H9 (cell line): ENCODE data around the gene PAFAH1B1. TPM values are rescaled to one million over a fixed set of nuclear protein-coding genes. Genes with fewer than 3 reads are reported as not detected.
A peak's percentile ranks its signal among the peaks of the same experiment; 100 is the strongest.

ENCODE experiments used
- DNase-seq: peaks from one replicate; pipeline ENCODE4 v3.0.0-alpha.2; 2017
- H2AFZ ChIP-seq: one replicate; pipeline ENCODE4 v1.6.1; 2013; ENCODE audit warnings: mild to moderate bottlenecking, low read length, control low read depth, moderate library complexity
- H2AK5ac ChIP-seq: 2 replicates; pipeline ENCODE4 v1.6.1; 2013; ENCODE audit warnings: low read length, control low read depth, mixed read lengths; ENCODE audit not compliant: insufficient read length
- H2BK120ac ChIP-seq: one replicate; pipeline ENCODE4 v1.6.1; 2013; ENCODE audit warnings: low read depth, mild to moderate bottlenecking, low read length, control low read depth, inconsistent platforms; ENCODE audit not compliant: poor library complexity, severe bottlenecking
- H2BK12ac ChIP-seq: 2 replicates; pipeline ENCODE4 v1.6.1; 2013; ENCODE audit warnings: low read length, control low read depth, mixed read lengths, low read depth; ENCODE audit not compliant: insufficient read length
- H2BK15ac ChIP-seq: 2 replicates; pipeline ENCODE4 v1.6.1; 2013; ENCODE audit warnings: low read depth, low read length, control low read depth
- H2BK20ac ChIP-seq: one replicate; pipeline ENCODE4 v1.6.1; 2013; ENCODE audit warnings: low read depth, mild to moderate bottlenecking, low read length, control low read depth, inconsistent platforms; ENCODE audit not compliant: poor library complexity, severe bottlenecking
- H2BK5ac ChIP-seq: 2 replicates; pipeline ENCODE4 v1.6.1; 2013; ENCODE audit warnings: low read length, control low read depth, mixed read lengths; ENCODE audit not compliant: insufficient read length
- H3K14ac ChIP-seq: 2 replicates; pipeline ENCODE4 v1.6.1; 2013; ENCODE audit warnings: low read length, control low read depth; ENCODE audit not compliant: insufficient read depth
- H3K18ac ChIP-seq: 2 replicates; pipeline ENCODE4 v1.6.1; 2013; ENCODE audit warnings: low read depth, mild to moderate bottlenecking, mixed read lengths, low read length, control low read depth; ENCODE audit not compliant: insufficient read length
- H3K23ac ChIP-seq: 2 replicates; pipeline ENCODE4 v1.6.1; 2013; ENCODE audit warnings: low read length, control low read depth, mixed read lengths, low read depth; ENCODE audit not compliant: insufficient read length
- H3K23me2 ChIP-seq: 2 replicates; pipeline ENCODE4 v1.6.1; 2013; ENCODE audit warnings: low read depth, mild to moderate bottlenecking, mixed read lengths, low read length, control low read depth; ENCODE audit not compliant: insufficient read length, poor library complexity, severe bottlenecking
- H3K27ac ChIP-seq: 2 replicates; pipeline ENCODE4 v1.5.1; 2013; ENCODE audit warnings: low read length, control low read depth, mixed read lengths, low read depth; ENCODE audit not compliant: insufficient read length
- H3K27me3 ChIP-seq: 2 replicates; pipeline ENCODE4 v1.6.1; 2013; ENCODE audit warnings: low read length, control low read depth, inconsistent platforms; ENCODE audit not compliant: insufficient read depth
- H3K4ac ChIP-seq: 2 replicates; pipeline ENCODE4 v1.6.1; 2013; ENCODE audit warnings: low read depth, mild to moderate bottlenecking, control low read depth, inconsistent platforms, low read length, moderate library complexity
- H3K4me1 ChIP-seq: 2 replicates; pipeline ENCODE4 v1.6.1; 2013; ENCODE audit warnings: low read length, control low read depth, inconsistent platforms; ENCODE audit not compliant: insufficient read depth
- H3K4me2 ChIP-seq: 2 replicates; pipeline ENCODE4 v1.6.1; 2013; ENCODE audit warnings: low read length, control low read depth, mixed read lengths; ENCODE audit not compliant: insufficient read length, insufficient read depth
- H3K56ac ChIP-seq: 2 replicates; pipeline ENCODE4 v1.6.1; 2013; ENCODE audit warnings: low read depth, mild to moderate bottlenecking, mixed read lengths, low read length, control low read depth; ENCODE audit not compliant: insufficient read length
- H3K79me1 ChIP-seq: 2 replicates; pipeline ENCODE4 v1.6.1; 2013; ENCODE audit warnings: low read depth, mild to moderate bottlenecking, moderate library complexity, low read length, control low read depth, inconsistent platforms; ENCODE audit not compliant: insufficient read depth, poor library complexity, severe bottlenecking
- H3K79me2 ChIP-seq: 2 replicates; pipeline ENCODE4 v1.6.1; 2013; ENCODE audit warnings: low read length, control low read depth, inconsistent platforms; ENCODE audit not compliant: insufficient read depth
- H3K9ac ChIP-seq: 2 replicates; pipeline ENCODE4 v1.6.1; 2013; ENCODE audit warnings: low read length, control low read depth, mixed read lengths; ENCODE audit not compliant: insufficient read length; ENCODE audit errors: extremely low read depth
- H3K9me3 ChIP-seq: one replicate; pipeline ENCODE4 v1.6.1; 2013; ENCODE audit warnings: low read depth, low read length, inconsistent platforms; ENCODE audit not compliant: control insufficient read depth
- H3T11ph ChIP-seq: one replicate; pipeline ENCODE4 v1.6.1; 2013; ENCODE audit warnings: mild to moderate bottlenecking, low read length, control low read depth, inconsistent platforms
- H4K20me1 ChIP-seq: one replicate; pipeline ENCODE4 v1.6.1; 2013; ENCODE audit not compliant: control insufficient read depth, insufficient read length, insufficient read depth
- H4K5ac ChIP-seq: 2 replicates; pipeline ENCODE4 v1.6.1; 2013; ENCODE audit warnings: low read depth, mild to moderate bottlenecking, mixed read lengths, low read length, control low read depth; ENCODE audit not compliant: insufficient read length
- H4K8ac ChIP-seq: replicated peaks from 2 replicates; pipeline ENCODE4 v1.6.1; 2013; ENCODE audit warnings: low read length, control low read depth, mixed read lengths, low read depth; ENCODE audit not compliant: insufficient read length
- H4K91ac ChIP-seq: 2 replicates; pipeline ENCODE4 v1.6.1; 2013; ENCODE audit warnings: low read depth, mild to moderate bottlenecking, moderate library complexity, mixed read lengths, low read length, control low read depth; ENCODE audit not compliant: insufficient read length
- H3K27ac Mint-ChIP-seq, 3 experiments: 2 replicates in 2 of 3; 3 replicates in 1 of 3; pipeline ENCODE4 v1.8.0; 2020 to 2021; ENCODE audit warnings: mixed read lengths in 3 of 3, mild to moderate bottlenecking in 1 of 3, moderate library complexity in 1 of 3
- H3K27me3 Mint-ChIP-seq: 2 replicates; pipeline ENCODE4 v1.8.0; 2021; ENCODE audit warnings: low read depth, mild to moderate bottlenecking, moderate library complexity, mixed read lengths
- H3K36me3 Mint-ChIP-seq, 3 experiments: 2 replicates in 2 of 3; 3 replicates in 1 of 3; pipeline ENCODE4 v1.8.0; 2020 to 2021; ENCODE audit warnings: low read depth in 3 of 3, mixed read lengths in 3 of 3; ENCODE audit not compliant: insufficient read depth in 1 of 3
- H3K4me1 Mint-ChIP-seq, 2 experiments: 2 replicates each; pipeline ENCODE4 v1.8.0; 2020; ENCODE audit warnings: mixed read lengths in 2 of 2
- H3K4me3 Mint-ChIP-seq, 2 experiments: 2 replicates in 1 of 2; 3 replicates in 1 of 2; pipeline ENCODE4 v1.8.0; 2020 to 2021; ENCODE audit warnings: mild to moderate bottlenecking in 2 of 2, mixed read lengths in 2 of 2, moderate library complexity in 1 of 2
- H3K9me3 Mint-ChIP-seq, 2 experiments: 2 replicates in 1 of 2; 3 replicates in 1 of 2; pipeline ENCODE4 v1.8.0; 2020; ENCODE audit warnings: mild to moderate bottlenecking in 2 of 2, mixed read lengths in 2 of 2, moderate library complexity in 1 of 2
- WGBS: extraction: QIAGEN DNeasy Blood & Tissue Kit; methylation state at CpG from one replicate; pipeline ENCODE4 v1.1.7; 2013; ENCODE audit warnings: missing lambda C conversion rate, low lambda C conversion rate, mixed read lengths; ENCODE audit not compliant: insufficient read length; ENCODE audit errors: extremely low coverage; 5-methylcytosine and 5-hydroxymethylcytosine counted together
- total RNA-seq: library from RNA; stranded (reverse); gene quantifications from 2 replicates; pipeline ENCODE4 v1.2.1, GENCODE V29; 2021
- TF ChIP-seq, protein P1 (sequence below): fragments of 200-600 bp; sonication (generic); conservative IDR thresholded peaks from 3 replicates; pipeline ENCODE4 v1.8.0; 2021; ENCODE audit warnings: antibody characterized with exemption, mild to moderate bottlenecking

PAFAH1B1 gene
- total RNA-seq, 1 experiment from 2014 or later: 134 TPM

GRCh38 chr17:2545393-2545792 is 48.1 kb upstream of the PAFAH1B1 start:
- Histone ChIP-seq H2BK20ac (no peak overlapping the region), H3K4ac (no peak overlapping the region), H3K18ac (no peak overlapping the region), H3K4me1 (no peaks in the 10 kb centered on the region), H3K4me2 (no peak overlapping the region), H4K20me1 (no peaks in the 10 kb centered on the region), H4K91ac (no peak overlapping the region), H2AK5ac (no peak overlapping the region), H3K56ac (no peak overlapping the region), H2BK5ac (no peak overlapping the region), H3K27me3 (no peaks in the 10 kb centered on the region; the same call in 1 of the 2 replicates), H3K9me3 (no peaks in the 10 kb centered on the region), H3T11ph (no peak overlapping the region), H3K14ac (no peak overlapping the region), H2BK12ac (no peak overlapping the region), H3K23me2 (no peaks in the 10 kb centered on the region), H3K79me2 (no peaks in the 10 kb centered on the region), H2AFZ (no peak overlapping the region), H3K23ac (no peak overlapping the region), H2BK15ac (no peak overlapping the region; the same call in 1 of the 2 replicates), H3K79me1 (no peaks in the 10 kb centered on the region), H4K5ac (no peak overlapping the region), H3K9ac (no peak overlapping the region), H2BK120ac (no peak overlapping the region), H4K8ac (no peak overlapping the region), H3K27ac (no peak overlapping the region)
- H3K4me1 Mint-ChIP-seq: peaks cover 3 to 8% of the 10 kb centered on the region in 2 experiments; a peak in 3 of 4 replicates
- no peak overlapping the region; a peak in 1 of 7 replicates for H3K27ac Mint-ChIP-seq
- TF ChIP-seq, protein P1, sequence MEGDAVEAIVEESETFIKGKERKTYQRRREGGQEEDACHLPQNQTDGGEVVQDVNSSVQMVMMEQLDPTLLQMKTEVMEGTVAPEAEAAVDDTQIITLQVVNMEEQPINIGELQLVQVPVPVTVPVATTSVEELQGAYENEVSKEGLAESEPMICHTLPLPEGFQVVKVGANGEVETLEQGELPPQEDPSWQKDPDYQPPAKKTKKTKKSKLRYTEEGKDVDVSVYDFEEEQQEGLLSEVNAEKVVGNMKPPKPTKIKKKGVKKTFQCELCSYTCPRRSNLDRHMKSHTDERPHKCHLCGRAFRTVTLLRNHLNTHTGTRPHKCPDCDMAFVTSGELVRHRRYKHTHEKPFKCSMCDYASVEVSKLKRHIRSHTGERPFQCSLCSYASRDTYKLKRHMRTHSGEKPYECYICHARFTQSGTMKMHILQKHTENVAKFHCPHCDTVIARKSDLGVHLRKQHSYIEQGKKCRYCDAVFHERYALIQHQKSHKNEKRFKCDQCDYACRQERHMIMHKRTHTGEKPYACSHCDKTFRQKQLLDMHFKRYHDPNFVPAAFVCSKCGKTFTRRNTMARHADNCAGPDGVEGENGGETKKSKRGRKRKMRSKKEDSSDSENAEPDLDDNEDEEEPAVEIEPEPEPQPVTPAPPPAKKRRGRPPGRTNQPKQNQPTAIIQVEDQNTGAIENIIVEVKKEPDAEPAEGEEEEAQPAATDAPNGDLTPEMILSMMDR: no peak
- peak overlapping the region in 1 of 2 experiments; percentile 24; a peak in 1 of 5 replicates for H3K4me3 Mint-ChIP-seq
- H3K27me3 Mint-ChIP-seq: peaks cover 3% of the 10 kb centered on the region; the same call in 1 of the 2 replicates
- no peak for DNase-seq
- no peaks in the 10 kb centered on the region for H3K36me3 Mint-ChIP-seq
- no CpG with 5 or more reads among the region's 7 CpGs for WGBS
- no peaks in the 10 kb centered on the region; a peak in 1 of 5 replicates for H3K9me3 Mint-ChIP-seq
